ENCODE measurements around the gene HMGB2. TPM values are rescaled to one million over a fixed set of nuclear protein-coding genes. Genes with fewer than 3 reads are reported as not detected.

The HMGB2 gene
- total RNA-seq, 1 donor from 2014 or later = 98.4 TPM

DNA sequence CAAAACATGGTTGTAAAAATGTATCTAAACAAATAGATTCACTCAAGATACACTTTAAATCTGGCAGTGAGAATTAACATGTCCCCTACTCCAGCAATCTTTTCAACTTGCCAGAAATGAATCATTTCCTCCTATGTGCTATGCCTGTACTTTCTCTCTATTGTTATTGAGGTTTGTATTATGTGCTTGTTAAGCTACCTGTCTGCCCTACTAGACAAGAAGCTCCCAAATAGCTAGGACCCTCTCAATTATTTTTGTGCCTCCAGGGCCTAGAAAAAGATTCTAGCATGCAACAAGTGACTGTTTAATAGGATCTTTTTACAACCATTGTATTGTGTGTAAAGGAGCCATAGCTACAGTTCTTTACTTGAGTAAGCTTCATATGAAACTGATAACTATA, 33.1 kb upstream of the HMGB2 start:
- Mint-ChIP-seq H3K27ac (no peak overlapping the region), H3K4me3 (peak overlapping the region; percentile 32), H3K36me3 (no peaks in the 10 kb centered on the region), H3K9me3 (no peaks in the 10 kb centered on the region), H3K4me1 (peaks cover 13% of the 10 kb centered on the region), H3K27me3 (ENCODE audit: low read depth) (no peaks in the 10 kb centered on the region)
- TF ChIP-seq, protein P1, sequence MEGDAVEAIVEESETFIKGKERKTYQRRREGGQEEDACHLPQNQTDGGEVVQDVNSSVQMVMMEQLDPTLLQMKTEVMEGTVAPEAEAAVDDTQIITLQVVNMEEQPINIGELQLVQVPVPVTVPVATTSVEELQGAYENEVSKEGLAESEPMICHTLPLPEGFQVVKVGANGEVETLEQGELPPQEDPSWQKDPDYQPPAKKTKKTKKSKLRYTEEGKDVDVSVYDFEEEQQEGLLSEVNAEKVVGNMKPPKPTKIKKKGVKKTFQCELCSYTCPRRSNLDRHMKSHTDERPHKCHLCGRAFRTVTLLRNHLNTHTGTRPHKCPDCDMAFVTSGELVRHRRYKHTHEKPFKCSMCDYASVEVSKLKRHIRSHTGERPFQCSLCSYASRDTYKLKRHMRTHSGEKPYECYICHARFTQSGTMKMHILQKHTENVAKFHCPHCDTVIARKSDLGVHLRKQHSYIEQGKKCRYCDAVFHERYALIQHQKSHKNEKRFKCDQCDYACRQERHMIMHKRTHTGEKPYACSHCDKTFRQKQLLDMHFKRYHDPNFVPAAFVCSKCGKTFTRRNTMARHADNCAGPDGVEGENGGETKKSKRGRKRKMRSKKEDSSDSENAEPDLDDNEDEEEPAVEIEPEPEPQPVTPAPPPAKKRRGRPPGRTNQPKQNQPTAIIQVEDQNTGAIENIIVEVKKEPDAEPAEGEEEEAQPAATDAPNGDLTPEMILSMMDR (IDR thresholded peaks at IDR 0.05; ENCODE audit: unreplicated experiment) = no peak
- no peak for DNase-seq (ENCODE audit: low spot score in 2 of 2, unreplicated experiment in 2 of 2)

DNA sequence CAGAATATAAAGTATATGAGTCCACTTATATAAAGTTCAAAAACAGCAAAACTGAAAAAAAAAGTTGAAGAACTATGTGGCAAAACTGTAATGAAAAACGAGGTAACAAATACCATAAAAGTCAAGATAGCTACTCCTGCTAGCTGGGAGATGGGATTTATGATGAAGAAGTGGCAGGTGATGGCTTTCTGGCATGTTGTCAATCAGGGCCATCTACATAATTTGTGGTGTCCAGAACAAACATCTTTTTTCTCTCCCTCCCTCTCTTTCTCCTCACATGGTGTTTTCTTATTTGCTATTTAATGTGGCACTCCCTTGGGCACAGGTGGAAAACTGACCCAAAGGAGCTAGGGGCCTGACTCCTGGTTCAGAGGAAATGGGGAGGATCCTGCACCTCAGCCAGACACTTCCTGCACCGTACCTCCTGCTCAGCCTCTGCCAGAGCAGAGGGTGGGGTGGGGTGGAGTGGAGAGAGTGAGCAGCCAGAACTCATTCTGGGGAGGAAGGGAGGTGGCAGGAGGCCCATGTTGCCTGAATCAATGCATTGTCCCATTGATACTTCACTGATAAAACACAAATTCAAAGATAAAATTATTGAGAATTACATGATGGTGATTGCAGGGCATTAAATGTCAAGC, 31.3 kb upstream of the HMGB2 start:
- TF ChIP-seq, protein P1 (IDR thresholded peaks at IDR 0.05; ENCODE audit: unreplicated experiment) = no peak
- no peaks in the 10 kb centered on the region for H3K9me3 Mint-ChIP-seq
- no peak overlapping the region for H3K4me3 Mint-ChIP-seq
- no peaks in the 10 kb centered on the region for H3K27me3 Mint-ChIP-seq (ENCODE audit: low read depth)
- no peaks in the 10 kb centered on the region for H3K36me3 Mint-ChIP-seq
- no peak overlapping the region for H3K27ac Mint-ChIP-seq
- DNase-seq (ENCODE audit: low spot score in 2 of 2, unreplicated experiment in 2 of 2) = no peak
- H3K4me1 Mint-ChIP-seq = peaks cover 11% of the 10 kb centered on the region

DNA sequence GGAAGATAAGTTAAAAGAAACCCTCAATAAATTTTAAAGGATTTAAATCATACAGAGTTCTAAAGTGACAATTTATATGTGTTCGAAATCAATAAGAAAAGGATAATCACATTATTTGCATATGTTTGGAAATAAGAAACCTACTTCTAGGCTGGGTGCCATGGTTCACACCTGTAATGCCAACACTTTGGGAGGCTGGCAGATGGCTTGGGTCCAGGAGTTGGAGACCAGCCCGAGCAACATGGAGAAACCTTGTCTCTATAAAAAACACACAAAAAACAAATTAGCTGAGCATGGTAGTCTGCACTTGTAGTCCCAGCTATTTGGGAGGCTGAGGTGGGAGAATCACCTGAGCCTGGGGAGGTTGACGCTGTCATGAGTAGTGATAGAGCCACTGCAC, 28.5 kb upstream of the HMGB2 start:
- no peaks in the 10 kb centered on the region for H3K27me3 Mint-ChIP-seq (ENCODE audit: low read depth)
- no peak overlapping the region for H3K27ac Mint-ChIP-seq
- peaks cover 3% of the 10 kb centered on the region for H3K9me3 Mint-ChIP-seq
- TF ChIP-seq, protein P1 (IDR thresholded peaks at IDR 0.05; ENCODE audit: unreplicated experiment) = no peak
- no peak overlapping the region for H3K4me3 Mint-ChIP-seq
- peaks cover 3% of the 10 kb centered on the region for H3K4me1 Mint-ChIP-seq
- DNase-seq (ENCODE audit: low spot score in 2 of 2, unreplicated experiment in 2 of 2) = no peak
- H3K36me3 Mint-ChIP-seq = no peaks in the 10 kb centered on the region

DNA sequence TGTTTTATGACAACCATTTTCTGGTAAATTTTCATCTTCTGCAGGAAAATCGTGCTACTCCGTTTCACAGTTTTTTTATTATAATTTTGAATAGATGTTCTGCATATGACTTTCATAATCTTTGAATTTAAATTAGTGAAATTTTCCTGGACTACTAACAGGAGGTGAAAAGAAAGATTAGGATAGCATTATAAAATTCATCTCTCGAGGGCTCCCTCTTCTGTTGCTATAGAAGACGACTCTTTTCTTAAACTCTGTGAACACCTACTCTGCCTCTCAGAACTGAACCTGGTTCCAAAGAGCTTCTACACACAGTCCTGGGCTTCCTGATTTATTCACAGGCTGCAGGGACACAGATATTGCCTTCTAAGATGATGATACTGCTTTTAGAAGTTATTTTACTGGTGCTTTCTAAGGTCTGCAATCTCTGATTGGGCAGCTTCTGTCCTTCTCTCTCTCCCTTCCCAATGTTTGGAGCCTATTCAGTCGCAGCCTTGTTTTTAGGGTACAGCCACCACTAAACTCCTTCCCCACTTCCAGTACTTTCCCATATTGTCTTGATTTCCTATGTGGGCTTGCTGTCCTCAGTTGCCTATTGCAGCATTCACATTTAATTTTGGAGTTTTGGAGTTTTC, 26.5 kb upstream of the HMGB2 start:
- no peak overlapping the region for H3K4me3 Mint-ChIP-seq
- no peak overlapping the region for H3K27ac Mint-ChIP-seq
- DNase-seq (ENCODE audit: low spot score in 2 of 2, unreplicated experiment in 2 of 2) = no peak
- TF ChIP-seq, protein P1 (IDR thresholded peaks at IDR 0.05; ENCODE audit: unreplicated experiment) = no peak
- peaks cover 3% of the 10 kb centered on the region for H3K9me3 Mint-ChIP-seq
- no peaks in the 10 kb centered on the region for H3K36me3 Mint-ChIP-seq
- no peaks in the 10 kb centered on the region for H3K4me1 Mint-ChIP-seq
- no peaks in the 10 kb centered on the region for H3K27me3 Mint-ChIP-seq (ENCODE audit: low read depth)

DNA sequence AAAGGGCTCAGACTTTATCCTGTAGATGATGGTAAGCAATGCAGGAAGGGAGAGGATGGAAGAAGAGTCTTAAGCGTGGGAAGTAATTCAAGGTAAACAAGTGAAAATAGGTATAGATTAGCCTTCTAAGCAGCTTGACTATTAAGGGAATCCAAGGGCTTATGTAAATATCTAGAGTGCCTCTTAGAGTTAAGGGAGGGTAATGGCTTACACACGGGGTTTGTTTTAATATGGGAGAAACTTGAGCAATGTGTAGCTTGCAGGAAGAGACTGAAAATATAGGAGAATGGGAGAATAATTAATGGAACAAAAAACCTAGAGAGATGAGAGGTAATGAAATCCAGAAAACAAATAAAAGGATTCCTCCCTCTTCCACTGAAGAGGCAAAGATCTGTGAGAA, 23.8 kb upstream of the HMGB2 start:
- Mint-ChIP-seq H3K27ac (no peak overlapping the region), H3K27me3 (ENCODE audit: low read depth) (no peaks in the 10 kb centered on the region), H3K36me3 (no peaks in the 10 kb centered on the region), H3K4me3 (no peak overlapping the region), H3K9me3 (peaks cover 3% of the 10 kb centered on the region), H3K4me1 (no peaks in the 10 kb centered on the region)
- DNase-seq (ENCODE audit: low spot score in 2 of 2, unreplicated experiment in 2 of 2) = no peak
- TF ChIP-seq, protein P1 (IDR thresholded peaks at IDR 0.05; ENCODE audit: unreplicated experiment) = no peak

Data from mesothelial cell of epicardium (in vitro differentiated cells).